ENCODE results near the gene POP7.

DNA sequence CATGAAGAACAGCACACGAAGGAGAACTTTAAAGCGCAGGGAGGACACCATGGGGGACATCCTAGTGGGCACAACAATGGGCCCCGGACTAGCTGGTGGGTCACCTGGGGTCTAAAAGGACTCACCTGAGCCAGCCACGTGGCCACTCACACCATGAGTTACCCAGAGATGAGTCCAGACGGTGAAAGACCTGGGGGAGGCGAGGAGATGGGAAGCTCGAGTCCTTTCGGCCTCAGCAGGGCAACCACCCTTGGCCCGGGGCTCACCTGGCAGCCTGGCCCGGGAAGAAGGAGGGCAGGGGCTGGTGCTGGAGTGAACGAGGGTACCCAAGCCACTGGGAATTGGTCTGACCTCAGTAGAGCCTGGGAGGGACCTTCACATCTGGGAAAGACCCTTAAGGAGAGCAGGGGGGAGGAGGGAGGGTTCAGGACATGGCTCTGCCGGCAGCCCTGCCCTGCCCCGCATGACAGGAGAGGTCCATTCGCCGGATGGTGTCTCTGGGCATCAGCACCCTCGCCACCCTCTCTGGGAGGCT is 17.5 kb upstream of the POP7 start:
- TF ChIP-seq EZH2phosphoT487 (IDR thresholded peaks at IDR 0.05; ENCODE audit: borderline replicate concordance), result no peak
- no peak for TF ChIP-seq CTCF (conservative IDR thresholded peaks at IDR 0.05; ENCODE audit: low read length)

Measured in Loucy (cell line).